DMS153 treated with DMSO at 0.1 percent for 48 hours (cell line): ENCODE data around the gene ZNF582.
A peak's percentile ranks its signal among the peaks of the same experiment; 100 is the strongest.
"Not testable (repeated sequence)": the region's sequence is repeated elsewhere in the genome, so short reads cannot be mapped to it uniquely, and the experiment has no call there.

Experiments used
- DNase-seq: peaks from one replicate; lab custom pipeline; 2025; ENCODE audit not compliant: unreplicated experiment; lab: John Stamatoyannopoulos, UW

The ZNF582 gene

GRCh38 chr19:56355517-56355916, 37.8 kb downstream of the ZNF582 start:
- no peak for DNase-seq

- DNase-seq: no peak
Observed at GRCh38 chr19:56351208-56351607, 42.1 kb downstream of the ZNF582 start.

- DNase-seq: no peak
Observed at GRCh38 chr19:56350416-56351045, 42.8 kb downstream of the ZNF582 start.

- DNase-seq: no peak
Observed at GRCh38 chr19:56348289-56348877, 45.0 kb downstream of the ZNF582 start.

GRCh38 chr19:56347163-56347778, 46.1 kb downstream of the ZNF582 start:
- DNase-seq: no peak

GRCh38 chr19:56341948-56342347, 51.4 kb downstream of the ZNF582 start:
- no peak for DNase-seq

GRCh38 chr19:56339031-56339430, 54.3 kb downstream of the ZNF582 start:
- not testable (repeated sequence) for DNase-seq

GRCh38 chr19:56337077-56337476, 56.3 kb downstream of the ZNF582 start:
- DNase-seq: not testable (repeated sequence)

GRCh38 chr19:56335371-56335770, 58.0 kb downstream of the ZNF582 start:
- DNase-seq: not testable (repeated sequence)

- DNase-seq: peak; percentile 24
Observed at GRCh38 chr19:56333506-56333905, 59.8 kb downstream of the ZNF582 start.
